ENCODE data around the gene IRAK1. TPM values are rescaled to one million over a fixed set of nuclear protein-coding genes. Genes with fewer than 3 reads are reported as not detected.
A peak's percentile ranks its signal among the peaks of the same experiment; 100 is the strongest.

IRAK1 gene
- total RNA-seq, 2 experiments from 2014 or later, result 61.2 to 67.4 TPM

- Histone ChIP-seq H3K27ac (ENCODE audit: low read depth in 1 of 2, low read length in 2 of 2) (no peak overlapping the region), H3K4me3 (ENCODE audit: low read length) (no peak overlapping the region), H3K9me3 (ENCODE audit: control insufficient read depth in 1 of 2, insufficient read depth in 1 of 2, low read length in 2 of 2) (no peaks in the 10 kb centered on the region), H3K27me3 (ENCODE audit: control insufficient read depth in 1 of 2, insufficient read depth in 2 of 2, low read length in 2 of 2) (no peaks in the 10 kb centered on the region), H3K4me1 (ENCODE audit: insufficient read depth, low read length) (peaks cover 29% of the 10 kb centered on the region), H3K36me3 (ENCODE audit: insufficient read depth, low read length) (peaks cover 19% of the 10 kb centered on the region)
- intact Hi-C loops (cut with DNase I, micrococcal nuclease), result no loop called here
- Mint-ChIP-seq H3K4me1 (ENCODE audit: low read depth) (peaks cover 31% of the 10 kb centered on the region), H3K27me3 (no peaks in the 10 kb centered on the region), H3K4me3 (no peak overlapping the region), H3K9me3 (no peaks in the 10 kb centered on the region), H3K27ac (peak overlapping the region; percentile 77), H3K36me3 (ENCODE audit: low read depth) (peaks cover 54% of the 10 kb centered on the region)
- ATAC-seq (ENCODE audit: poor library complexity), result no peak
- CTCF ChIA-PET, result no interaction called here
- no peak for DNase-seq
- POLR2A ChIA-PET, result interaction anchor here (1.1 to 1.2 kb wide), 2 partner anchors 20 to 69 kb away, joined by 4 read pairs; partner anchors contain the start of gene HCFC1
- no peak for TF ChIP-seq CTCF (IDR thresholded peaks at IDR 0.05)
Observed at GRCh38 chrX:154040863-154041262, 21.2 kb upstream of the IRAK1 start.

- ATAC-seq (ENCODE audit: poor library complexity) (peak; percentile 42), DNase-seq (peak in 3 of 14 experiments; percentile 1 to 54 (median 31))
- Histone ChIP-seq H3K36me3 (ENCODE audit: insufficient read depth, low read length) (peaks cover 20% of the 10 kb centered on the region), H3K9me3 (ENCODE audit: control insufficient read depth in 1 of 2, insufficient read depth in 1 of 2, low read length in 2 of 2) (no peaks in the 10 kb centered on the region), H3K27me3 (ENCODE audit: control insufficient read depth in 1 of 2, insufficient read depth in 2 of 2, low read length in 2 of 2) (no peaks in the 10 kb centered on the region), H3K4me3 (ENCODE audit: low read length) (no peak overlapping the region), H3K4me1 (ENCODE audit: insufficient read depth, low read length) (peaks cover 30% of the 10 kb centered on the region), H3K27ac (ENCODE audit: low read depth in 1 of 2, low read length in 2 of 2) (no peak overlapping the region)
- ChIA-PET POLR2A (interaction anchor here (1.1 kb wide), 1 partner anchor 20 kb away, joined by 4 read pairs; no protein-coding TSS in a partner anchor), CTCF (no interaction called here)
- H3K27me3 Mint-ChIP-seq, result no peaks in the 10 kb centered on the region
- intact Hi-C loops (cut with DNase I, micrococcal nuclease), result no loop called here
- peaks cover 54% of the 10 kb centered on the region for H3K36me3 Mint-ChIP-seq (ENCODE audit: low read depth)
- peaks cover 32% of the 10 kb centered on the region for H3K4me1 Mint-ChIP-seq (ENCODE audit: low read depth)
- no peak for TF ChIP-seq CTCF (IDR thresholded peaks at IDR 0.05)
- peak overlapping the region; percentile 77 for H3K27ac Mint-ChIP-seq
- H3K4me3 Mint-ChIP-seq, result no peak overlapping the region
- no peaks in the 10 kb centered on the region for H3K9me3 Mint-ChIP-seq
Observed at GRCh38 chrX:154040307-154040756, 20.6 kb upstream of the IRAK1 start.

GRCh38 chrX:154039577-154039976 lies 19.9 kb upstream of the IRAK1 start:
- Histone ChIP-seq H3K4me3 (ENCODE audit: low read length) (no peak overlapping the region), H3K9me3 (ENCODE audit: control insufficient read depth in 1 of 2, insufficient read depth in 1 of 2, low read length in 2 of 2) (no peaks in the 10 kb centered on the region), H3K4me1 (ENCODE audit: insufficient read depth, low read length) (peaks cover 30% of the 10 kb centered on the region), H3K27me3 (ENCODE audit: control insufficient read depth in 1 of 2, insufficient read depth in 2 of 2, low read length in 2 of 2) (no peaks in the 10 kb centered on the region), H3K27ac (ENCODE audit: low read depth in 1 of 2, low read length in 2 of 2) (no peak overlapping the region), H3K36me3 (ENCODE audit: insufficient read depth, low read length) (peaks cover 19% of the 10 kb centered on the region)
- Mint-ChIP-seq H3K27ac (peak overlapping the region; percentile 77), H3K4me3 (no peak overlapping the region), H3K9me3 (no peaks in the 10 kb centered on the region), H3K27me3 (no peaks in the 10 kb centered on the region), H3K36me3 (ENCODE audit: low read depth) (peaks cover 56% of the 10 kb centered on the region), H3K4me1 (ENCODE audit: low read depth) (peaks cover 32% of the 10 kb centered on the region)
- TF ChIP-seq CTCF (IDR thresholded peaks at IDR 0.05), result no peak
- no peak for DNase-seq
- POLR2A ChIA-PET, result no interaction called here
- CTCF ChIA-PET, result no interaction called here
- intact Hi-C loops (cut with DNase I, micrococcal nuclease), result no loop called here
- ATAC-seq (ENCODE audit: poor library complexity), result no peak
